GM19468 (cell line): Measurements from ENCODE around the gene ZNF385D.

Experiments used
- ATAC-seq: cut with Tn5 transposase; IDR thresholded peaks from one replicate; pipeline ENCODE4 v1.9.1; 2021; ENCODE audit warnings: mild to moderate bottlenecking, moderate library complexity, moderate number of reproducible peaks; ENCODE audit not compliant: unreplicated experiment; ENCODE audit errors: extremely low read depth

Gene ZNF385D

GRCh38 chr3:21750080-21750696 is 822 bp downstream of the ZNF385D start:
- ATAC-seq = no peak

GRCh38 chr3:21747966-21748555 is 2.9 kb downstream of the ZNF385D start:
- ATAC-seq = no peak

GRCh38 chr3:21747376-21747775 is 3.6 kb downstream of the ZNF385D start:
- ATAC-seq = no peak

DNA sequence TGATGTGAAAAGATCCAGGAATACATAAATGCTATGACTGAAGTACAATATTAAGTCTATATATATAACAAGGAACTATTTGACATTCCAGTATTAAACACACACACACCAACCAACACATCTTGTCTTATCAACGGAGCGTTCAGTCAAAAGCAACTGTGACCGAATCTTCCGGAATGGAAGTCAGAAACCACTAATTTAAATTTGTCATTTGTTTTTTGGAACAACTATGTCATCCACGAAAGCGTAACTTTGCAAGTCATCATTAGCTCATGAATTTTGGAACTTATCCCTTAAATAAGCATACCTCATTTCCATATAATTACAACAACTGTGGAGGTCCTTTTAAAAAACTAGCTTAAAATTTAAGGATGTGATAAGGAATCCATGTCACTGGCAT is 5.0 kb downstream of the ZNF385D start:
- ATAC-seq = no peak

DNA sequence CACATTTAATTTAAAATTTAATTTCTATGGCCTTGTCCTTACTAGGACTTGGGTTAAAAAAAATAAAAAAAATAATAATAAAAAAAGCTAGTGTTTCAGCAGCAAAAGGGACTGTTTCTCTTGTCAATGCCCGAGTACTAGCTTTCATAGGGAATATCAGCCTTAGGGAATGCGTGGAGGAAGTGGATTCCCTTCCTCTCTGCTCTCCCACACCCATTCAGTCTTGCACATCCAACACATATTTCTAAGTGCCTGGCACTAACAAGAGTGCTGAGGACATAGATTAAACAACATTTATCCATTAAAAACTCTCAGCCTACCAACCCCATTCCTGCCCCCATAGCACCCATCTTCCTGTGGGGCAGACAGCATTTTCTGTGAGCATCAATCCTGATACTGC is 6.2 kb downstream of the ZNF385D start:
- no peak for ATAC-seq

- ATAC-seq = no peak
These were observed 11.9 kb downstream of the ZNF385D start for GRCh38 chr3:21738935-21739702.

GRCh38 chr3:21738283-21738682 is 12.7 kb downstream of the ZNF385D start:
- no peak for ATAC-seq

DNA sequence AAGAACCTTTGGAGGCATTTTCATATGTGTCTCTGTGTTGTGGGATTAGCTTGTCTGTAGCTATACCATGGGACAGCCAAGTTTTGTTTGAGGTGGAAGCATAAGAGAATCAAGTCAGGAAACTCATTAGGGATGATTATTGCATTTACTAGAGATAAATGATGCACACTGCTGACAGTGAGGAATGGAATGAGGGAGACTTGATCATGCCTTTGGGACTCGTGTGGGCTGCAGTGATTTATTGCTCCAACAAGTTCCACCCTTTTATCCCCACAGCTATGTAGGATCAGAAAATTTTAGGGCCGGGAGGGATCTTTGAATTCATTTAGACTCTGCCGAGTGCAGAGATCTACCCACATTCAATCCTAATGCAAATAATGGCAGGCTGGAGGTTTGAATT is 16.3 kb downstream of the ZNF385D start:
- ATAC-seq = no peak

DNA sequence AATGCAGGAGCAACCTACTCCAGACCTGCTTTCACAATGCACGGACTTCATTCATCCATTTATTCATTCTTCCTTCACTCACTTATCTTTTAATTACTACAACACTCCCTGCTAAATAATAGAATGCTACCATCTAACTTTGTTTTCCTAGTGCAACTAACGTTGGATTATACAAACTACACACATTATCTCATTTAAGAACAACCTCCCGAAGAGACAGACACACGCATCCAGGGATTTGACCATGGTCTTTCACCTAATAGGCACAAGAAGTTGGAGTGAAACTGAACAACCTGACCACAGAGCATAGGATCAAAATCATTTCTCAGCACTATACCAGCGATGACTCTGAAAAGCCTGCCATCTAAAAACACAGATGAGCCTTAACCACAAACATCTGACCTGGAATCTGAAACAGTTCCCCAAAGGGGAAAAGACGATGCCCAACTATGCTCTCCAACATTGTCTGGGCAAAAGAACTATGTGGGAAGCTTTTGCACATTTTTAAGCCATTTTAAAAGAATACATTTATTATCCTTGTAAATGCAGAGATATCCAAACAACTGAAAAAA is 21.0 kb downstream of the ZNF385D start:
- ATAC-seq = no peak

- no peak for ATAC-seq
These were observed 21.7 kb downstream of the ZNF385D start for GRCh38 chr3:21729331-21729730.

DNA sequence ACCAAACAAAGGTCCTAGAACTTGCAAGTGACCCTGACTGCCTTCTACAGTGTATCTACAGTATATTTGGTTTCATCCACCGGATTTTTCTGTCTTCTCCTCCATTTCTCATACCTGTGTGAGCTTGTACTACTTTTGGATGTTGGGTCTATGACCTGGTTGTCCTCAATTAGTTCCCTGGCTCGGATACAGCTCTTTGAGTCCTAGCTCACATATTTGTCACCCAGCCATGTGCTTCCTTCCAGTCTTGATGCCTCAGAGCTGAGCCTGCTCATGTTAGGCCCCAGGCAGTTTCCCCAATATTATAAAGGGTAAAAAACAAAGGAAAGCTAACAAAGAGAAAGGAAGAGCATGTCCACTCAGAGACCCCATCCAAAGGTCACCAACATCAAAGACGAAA is 28.2 kb downstream of the ZNF385D start:
- ATAC-seq = no peak

DNA sequence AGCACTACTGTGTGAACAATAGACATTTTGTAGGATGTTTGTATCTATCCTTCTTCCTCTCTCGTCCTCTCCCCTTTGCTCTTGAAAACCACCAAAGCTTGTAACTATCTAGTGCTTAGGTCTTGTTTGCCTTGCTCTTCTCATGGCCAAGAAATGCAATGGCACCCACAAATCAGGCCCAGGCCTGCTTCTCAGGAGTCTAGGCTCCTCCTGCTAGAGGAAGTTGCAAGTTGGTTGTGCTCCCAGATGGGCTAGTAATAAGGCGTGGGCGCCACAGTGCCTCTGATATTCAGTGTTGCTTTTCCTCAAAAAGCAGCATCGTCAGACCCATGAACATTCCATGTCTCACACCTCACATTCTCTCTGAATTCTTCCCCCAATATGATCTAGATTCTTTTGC is 28.7 kb downstream of the ZNF385D start:
- ATAC-seq = no peak

- ATAC-seq = no peak
These were observed 31.9 kb downstream of the ZNF385D start for GRCh38 chr3:21718943-21719591.

DNA sequence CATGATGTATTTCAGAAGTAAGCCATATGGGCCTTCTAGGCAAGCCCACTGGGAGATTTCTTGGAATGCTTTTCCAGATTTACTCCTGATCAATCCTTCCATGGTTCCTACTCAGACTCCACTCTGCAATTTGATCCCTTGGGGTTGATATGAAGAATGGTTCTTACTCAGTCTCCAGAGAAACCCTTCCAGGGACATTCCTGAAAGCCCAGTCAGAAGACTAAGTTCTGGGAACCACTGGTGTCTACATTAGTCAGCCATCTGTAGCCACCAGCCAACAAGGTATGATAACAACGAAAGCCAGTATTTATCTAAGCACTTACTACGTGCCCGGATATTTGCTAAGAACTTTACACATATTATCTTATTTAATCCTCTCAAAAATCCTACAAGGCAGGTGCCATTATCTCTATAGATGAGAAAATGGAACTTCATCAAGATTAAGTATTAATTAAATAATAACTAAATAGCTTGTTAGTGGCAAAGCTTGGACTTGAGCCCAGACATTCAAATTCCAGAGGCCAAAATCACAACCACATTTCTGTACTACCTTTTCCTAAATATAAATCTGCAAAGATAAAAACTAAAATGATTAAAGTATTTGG is 32.7 kb downstream of the ZNF385D start:
- no peak for ATAC-seq

GRCh38 chr3:21715662-21716061 is 35.3 kb downstream of the ZNF385D start:
- no peak for ATAC-seq

GRCh38 chr3:21705769-21706168 is 45.2 kb downstream of the ZNF385D start:
- ATAC-seq = no peak

DNA sequence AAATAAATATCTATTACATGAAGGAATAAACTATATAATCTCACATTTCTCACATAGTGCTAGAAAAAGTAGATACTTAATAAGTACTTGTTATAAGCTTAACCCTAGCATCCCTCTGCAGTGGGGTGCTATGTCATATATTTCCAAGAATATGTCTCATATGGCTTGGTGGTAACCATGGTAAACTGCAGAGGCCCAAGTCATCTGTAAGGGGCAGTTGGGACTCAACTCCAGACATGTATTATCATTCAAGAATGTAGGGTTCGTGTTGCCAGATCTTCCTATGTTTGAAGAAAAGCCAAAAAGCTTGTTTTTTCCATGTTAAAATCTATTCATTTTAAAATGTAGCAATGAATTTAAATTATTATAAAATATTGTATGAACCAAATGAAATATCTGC is 46.2 kb downstream of the ZNF385D start:
- ATAC-seq = no peak

DNA sequence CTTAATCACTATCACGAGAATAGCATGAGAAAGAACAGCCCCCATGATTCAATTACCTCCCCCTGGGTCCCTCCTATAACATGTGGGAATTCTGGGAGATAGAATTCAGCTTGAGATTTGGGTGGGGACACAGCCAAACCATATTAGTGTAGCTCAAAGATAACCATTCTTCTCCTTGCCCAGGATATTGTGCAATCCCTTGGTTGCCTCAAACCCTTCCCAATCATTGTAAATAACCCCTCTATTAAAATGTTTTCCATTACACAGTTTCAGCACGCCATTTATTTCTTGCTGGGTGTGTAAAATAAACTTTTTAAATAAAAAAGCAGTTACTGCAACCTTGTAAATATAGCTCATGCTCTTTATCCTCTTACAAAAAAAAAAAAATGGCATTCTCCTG is 47.7 kb downstream of the ZNF385D start:
- ATAC-seq = no peak

- ATAC-seq = no peak
These were observed 53.3 kb downstream of the ZNF385D start for GRCh38 chr3:21697707-21698106.

DNA sequence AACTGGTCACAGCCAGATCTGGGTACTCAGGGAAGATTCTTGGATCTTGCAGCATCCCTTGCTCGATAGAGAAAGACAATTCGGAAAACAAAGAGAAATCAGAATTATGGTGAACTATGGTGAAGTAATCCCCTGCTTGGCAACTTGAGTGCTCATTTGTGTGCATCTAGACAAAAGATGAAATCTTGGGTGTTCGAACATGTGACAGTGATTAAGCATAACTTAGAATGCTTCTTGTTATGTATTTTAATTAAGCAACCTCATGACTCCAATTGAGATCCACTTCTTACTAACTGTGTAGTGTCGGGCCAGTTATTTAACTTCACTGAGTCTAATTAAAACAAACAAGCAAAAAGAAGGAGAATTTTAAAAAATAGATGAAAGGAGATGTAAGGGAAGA is 56.5 kb downstream of the ZNF385D start:
- ATAC-seq = no peak
